Measurements from ENCODE around the gene LMTK2. TPM values are rescaled to one million over a fixed set of nuclear protein-coding genes. Genes with fewer than 3 reads are reported as not detected.
A peak's percentile ranks its signal among the peaks of the same experiment; 100 is the strongest.

Gene LMTK2
- total and polyA plus RNA-seq, 2 donors = 6.8 to 12.4 TPM

DNA sequence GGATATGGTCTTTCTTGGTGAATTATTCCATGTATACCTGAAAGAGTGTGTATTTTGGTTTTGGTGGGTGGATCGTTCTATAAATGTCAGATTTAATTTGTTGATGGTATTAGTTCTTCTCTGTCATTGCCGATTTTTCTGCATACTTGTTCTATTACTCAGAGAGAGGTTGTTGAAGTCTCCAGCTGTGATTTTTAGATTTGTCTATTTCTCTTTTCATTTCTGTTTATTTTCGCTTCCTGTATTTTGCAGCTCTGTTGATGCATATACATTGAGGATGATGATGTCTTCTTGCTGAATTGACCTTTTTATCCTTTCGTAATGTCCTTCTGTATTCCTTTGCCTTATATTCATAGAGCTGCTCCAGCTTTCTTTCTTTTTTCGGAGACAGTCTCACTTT lies 92.5 kb downstream of the LMTK2 start:
- no peaks in the 10 kb centered on the region for H3K36me3 ChIP-seq (ENCODE audit: insufficient read depth)
- H3K4me3 ChIP-seq (ENCODE audit: low read depth, low read length) = no peak overlapping the region
- no peaks in the 10 kb centered on the region for H3K4me1 ChIP-seq (ENCODE audit: insufficient read depth)
- 92% methylated on average over 5 of the region's 5 CpGs for WGBS
- DNase-seq (ENCODE audit: extremely low spot score) = no peak
- no peak overlapping the region for H3K27ac ChIP-seq (ENCODE audit: low read depth)

- Histone ChIP-seq H3K4me3 (ENCODE audit: low read depth, low read length) (no peak overlapping the region), H3K27ac (ENCODE audit: low read depth) (no peak overlapping the region), H3K36me3 (ENCODE audit: insufficient read depth) (peaks cover 3% of the 10 kb centered on the region), H3K4me1 (ENCODE audit: insufficient read depth) (no peaks in the 10 kb centered on the region)
- WGBS = 91% methylated on average over 6 of the region's 6 CpGs
- DNase-seq (ENCODE audit: extremely low spot score) = no peak
These were observed 93.7 kb downstream of the LMTK2 start for GRCh38 chr7:98200364-98200763.

DNA sequence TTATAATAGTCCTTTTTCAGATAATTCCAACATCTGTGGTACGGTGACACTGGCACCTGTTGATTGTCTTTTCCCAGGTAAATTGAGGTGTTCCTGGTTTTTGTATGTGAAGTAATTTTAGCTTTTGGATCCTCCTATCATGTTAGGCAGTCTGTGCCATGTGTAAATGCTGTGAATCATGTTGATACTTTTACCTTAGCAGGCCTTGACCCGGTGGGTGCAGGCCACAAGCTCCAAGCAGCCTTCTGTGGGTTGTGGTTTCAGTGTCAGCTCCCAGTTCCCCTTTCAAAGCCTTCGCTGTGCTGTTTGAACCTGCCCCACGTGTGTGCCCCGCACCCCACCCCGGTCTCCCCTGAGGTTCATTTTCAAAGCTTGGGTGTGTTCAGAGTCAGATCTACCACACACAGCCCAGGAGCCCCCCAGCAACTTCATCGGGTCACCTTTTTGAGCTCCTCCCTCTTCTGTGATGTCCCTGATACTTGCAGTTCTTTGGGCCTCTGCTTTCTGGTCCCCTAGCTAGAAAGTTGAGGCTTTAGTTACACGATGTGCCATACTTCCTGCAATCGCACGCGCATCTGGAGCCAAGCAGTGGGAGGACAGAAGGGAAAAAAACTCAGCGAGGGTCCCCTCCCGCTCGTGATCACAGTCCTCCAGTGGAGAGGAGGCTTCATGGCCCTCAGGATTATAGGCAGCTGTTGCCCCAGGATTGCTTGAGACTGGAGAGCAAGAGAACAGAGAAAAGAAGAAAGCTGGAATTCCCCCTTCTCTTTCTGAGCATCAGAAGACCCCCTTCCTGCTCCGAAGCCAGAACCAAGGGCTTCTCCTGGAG lies 95.9 kb downstream of the LMTK2 start:
- H3K4me3 ChIP-seq (ENCODE audit: low read depth, low read length) = no peak overlapping the region
- H3K27ac ChIP-seq (ENCODE audit: low read depth) = no peak overlapping the region
- no peak for DNase-seq (ENCODE audit: extremely low spot score)
- WGBS = 82% methylated on average over 15 of the region's 15 CpGs
- H3K4me1 ChIP-seq (ENCODE audit: insufficient read depth) = no peaks in the 10 kb centered on the region
- peaks cover 7% of the 10 kb centered on the region for H3K36me3 ChIP-seq (ENCODE audit: insufficient read depth)

DNA sequence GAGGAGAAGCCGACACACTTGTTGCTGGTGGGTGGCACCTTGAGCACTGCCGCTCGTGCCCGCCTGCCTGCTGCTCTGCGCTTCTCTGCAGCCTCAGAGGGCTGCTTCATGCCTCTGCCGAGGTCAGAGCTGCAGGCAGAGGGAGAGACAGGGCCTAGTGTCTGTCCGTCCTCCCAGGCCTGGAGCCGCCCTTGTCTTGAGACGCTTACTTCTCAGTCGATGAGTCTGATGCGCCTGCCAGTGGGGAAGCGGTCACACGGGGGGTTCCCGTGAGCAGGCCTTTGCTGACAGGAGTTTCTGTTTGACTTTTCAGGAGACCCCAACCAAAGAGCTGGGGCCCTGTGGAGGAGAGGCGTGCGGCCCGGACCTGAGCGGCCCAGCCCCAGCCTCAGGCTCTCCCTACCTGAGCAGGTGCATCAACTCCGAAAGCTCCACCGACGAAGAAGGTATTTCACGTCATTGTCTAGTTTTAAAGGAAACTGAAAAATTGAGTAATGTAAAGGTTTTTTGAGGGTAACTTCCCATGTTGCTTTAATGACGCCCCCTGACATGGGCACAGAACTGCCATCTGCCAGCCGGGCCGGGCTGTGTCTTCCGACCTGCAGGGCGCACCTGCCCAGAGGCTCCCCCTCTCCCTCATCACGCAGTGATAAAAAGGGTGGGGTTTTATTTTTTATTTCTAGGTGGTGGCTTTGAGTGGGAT lies 96.8 kb downstream of the LMTK2 start:
- 95% methylated on average over 28 of the region's 28 CpGs for WGBS
- no peak for DNase-seq (ENCODE audit: extremely low spot score)
- Histone ChIP-seq H3K27ac (ENCODE audit: low read depth) (no peak overlapping the region), H3K4me3 (ENCODE audit: low read depth, low read length) (no peak overlapping the region), H3K4me1 (ENCODE audit: insufficient read depth) (no peaks in the 10 kb centered on the region), H3K36me3 (ENCODE audit: insufficient read depth) (peaks cover 8% of the 10 kb centered on the region)

GRCh38 chr7:98203964-98204605 lies 97.4 kb downstream of the LMTK2 start:
- Histone ChIP-seq H3K36me3 (ENCODE audit: insufficient read depth) (peaks cover 8% of the 10 kb centered on the region), H3K4me1 (ENCODE audit: insufficient read depth) (no peaks in the 10 kb centered on the region), H3K27ac (ENCODE audit: low read depth) (no peak overlapping the region), H3K4me3 (ENCODE audit: low read depth, low read length) (no peak overlapping the region)
- WGBS = 97% methylated on average over 18 of the region's 18 CpGs
- no peak for DNase-seq (ENCODE audit: extremely low spot score)

DNA sequence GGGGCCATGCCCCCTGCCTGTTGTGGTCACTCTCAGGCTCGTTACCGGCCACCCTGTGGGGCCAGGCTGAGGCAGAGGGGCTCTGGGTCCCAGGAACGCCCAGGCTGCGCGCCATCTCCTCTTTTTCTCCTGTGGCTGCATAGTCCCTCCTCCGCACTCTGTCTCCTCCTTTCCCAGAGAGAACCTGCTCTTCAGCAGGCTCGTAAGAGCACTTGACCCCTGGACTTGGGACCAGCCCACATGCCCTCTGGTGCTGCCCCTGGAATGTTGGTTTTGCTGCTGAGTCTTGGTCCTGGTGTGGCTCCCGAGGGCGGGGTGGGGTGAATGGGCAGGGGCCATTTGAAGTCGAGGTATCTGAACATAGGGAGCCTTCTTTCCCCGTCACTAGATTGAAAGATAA lies 98.0 kb downstream of the LMTK2 start:
- no peak overlapping the region for H3K4me3 ChIP-seq (ENCODE audit: low read depth, low read length)
- no peaks in the 10 kb centered on the region for H3K4me1 ChIP-seq (ENCODE audit: insufficient read depth)
- DNase-seq (ENCODE audit: extremely low spot score) = no peak
- 95% methylated on average over 11 of the region's 11 CpGs for WGBS
- peaks cover 8% of the 10 kb centered on the region for H3K36me3 ChIP-seq (ENCODE audit: insufficient read depth)
- H3K27ac ChIP-seq (ENCODE audit: low read depth) = no peak overlapping the region

- Histone ChIP-seq H3K27ac (ENCODE audit: low read depth) (no peak overlapping the region), H3K36me3 (ENCODE audit: insufficient read depth) (peaks cover 8% of the 10 kb centered on the region), H3K4me3 (ENCODE audit: low read depth, low read length) (no peak overlapping the region), H3K4me1 (ENCODE audit: insufficient read depth) (no peaks in the 10 kb centered on the region)
- DNase-seq (ENCODE audit: extremely low spot score) = no peak
- WGBS = 96% methylated on average over 47 of the region's 47 CpGs
These were observed 98.6 kb downstream of the LMTK2 start for GRCh38 chr7:98205162-98205845.

DNA sequence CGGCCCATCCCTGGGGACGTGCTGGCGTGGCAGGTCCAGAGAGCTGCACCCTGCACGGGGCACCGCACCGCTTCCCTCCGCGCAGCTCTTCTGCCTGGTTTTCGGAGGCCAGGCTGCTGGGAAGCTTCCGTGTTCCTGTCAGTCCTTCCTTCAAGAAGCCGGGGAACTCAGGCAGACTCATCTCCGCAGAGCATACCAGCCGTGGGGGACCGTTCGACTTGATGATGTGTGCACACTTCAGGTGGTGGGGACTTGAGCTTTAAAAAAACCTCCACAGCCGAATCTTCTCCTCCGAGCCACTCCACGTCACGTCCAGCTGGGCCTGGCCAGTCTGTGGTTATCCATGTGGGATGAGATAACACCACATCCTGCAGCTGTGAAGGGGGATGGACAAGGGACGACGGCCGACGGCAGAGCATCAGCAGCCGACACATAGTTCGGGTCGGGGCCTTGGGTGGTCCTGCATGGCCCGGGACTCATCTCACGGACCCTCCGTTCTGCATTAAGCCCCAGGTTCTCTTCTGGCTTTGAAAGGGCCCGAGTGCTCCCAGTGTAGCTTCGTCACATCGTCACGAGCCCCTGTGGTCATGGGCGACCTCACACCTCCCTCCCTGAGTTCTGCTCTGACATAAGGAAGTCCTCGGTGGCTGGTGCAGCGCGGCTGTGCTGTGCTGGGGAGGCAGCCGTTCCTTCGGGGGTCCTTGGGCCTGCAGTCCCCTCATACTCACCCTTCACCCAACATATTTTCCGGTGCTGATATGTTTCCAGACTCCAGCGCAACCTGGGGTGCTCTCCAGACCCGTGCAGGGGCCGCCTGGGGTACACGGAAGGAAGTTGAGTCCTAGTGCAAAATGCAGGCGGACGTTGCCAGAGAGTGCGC lies 100.0 kb downstream of the LMTK2 start:
- no peak overlapping the region for H3K4me3 ChIP-seq (ENCODE audit: low read depth, low read length)
- no peak for DNase-seq (ENCODE audit: extremely low spot score)
- no peak overlapping the region for H3K27ac ChIP-seq (ENCODE audit: low read depth)
- H3K4me1 ChIP-seq (ENCODE audit: insufficient read depth) = no peaks in the 10 kb centered on the region
- peaks cover 8% of the 10 kb centered on the region for H3K36me3 ChIP-seq (ENCODE audit: insufficient read depth)
- 92% methylated on average over 47 of the region's 47 CpGs for WGBS

DNA sequence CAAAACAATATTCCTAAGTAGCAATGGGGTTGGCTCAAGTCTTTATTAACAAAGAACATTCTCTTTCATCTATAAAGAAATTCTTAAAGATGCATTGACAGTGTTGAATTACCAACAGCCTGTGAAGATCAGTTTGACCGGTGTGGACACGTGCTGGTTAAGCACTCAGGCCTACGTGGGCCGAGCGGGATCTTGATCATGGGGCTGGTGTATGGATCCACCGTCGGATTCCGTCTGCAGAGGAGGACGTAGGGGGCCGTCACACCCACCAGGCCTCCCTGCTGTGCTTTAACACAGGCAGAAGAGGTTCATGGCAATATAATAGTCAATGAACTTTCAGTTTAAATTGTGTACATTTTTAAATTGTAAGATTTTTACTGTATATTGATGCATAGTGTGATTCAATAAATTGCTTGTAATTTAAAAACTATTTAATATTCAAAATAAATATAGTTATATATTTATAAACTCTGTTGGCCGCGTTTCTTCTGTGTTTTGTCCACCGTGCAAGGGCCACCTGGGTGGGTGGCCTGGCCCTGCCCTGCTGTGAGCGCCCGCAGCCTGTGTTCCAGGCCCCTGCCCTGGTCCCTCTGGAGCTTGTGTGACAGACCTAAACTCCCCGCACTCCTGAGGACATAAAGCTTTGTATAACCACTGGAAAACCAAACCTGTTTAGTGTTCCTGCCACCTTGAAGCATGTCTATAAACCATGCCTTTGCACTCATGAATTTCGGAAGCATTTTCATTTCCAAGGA lies 102.7 kb downstream of the LMTK2 start:
- Histone ChIP-seq H3K4me3 (ENCODE audit: low read depth, low read length) (no peak overlapping the region), H3K4me1 (ENCODE audit: insufficient read depth) (no peaks in the 10 kb centered on the region), H3K36me3 (ENCODE audit: insufficient read depth) (peaks cover 8% of the 10 kb centered on the region), H3K27ac (ENCODE audit: low read depth) (no peak overlapping the region)
- 93% methylated on average over 17 of the region's 17 CpGs for WGBS
- no peak for DNase-seq (ENCODE audit: extremely low spot score)

GRCh38 chr7:98210513-98211220 lies 104.0 kb downstream of the LMTK2 start:
- Histone ChIP-seq H3K4me3 (ENCODE audit: low read depth, low read length) (peak overlapping the region; percentile 36), H3K27ac (ENCODE audit: low read depth) (no peak overlapping the region), H3K4me1 (ENCODE audit: insufficient read depth) (no peaks in the 10 kb centered on the region), H3K36me3 (ENCODE audit: insufficient read depth) (peaks cover 3% of the 10 kb centered on the region)
- 5% methylated on average over 48 of the region's 49 CpGs for WGBS
- no peak for DNase-seq (ENCODE audit: extremely low spot score)

DNA sequence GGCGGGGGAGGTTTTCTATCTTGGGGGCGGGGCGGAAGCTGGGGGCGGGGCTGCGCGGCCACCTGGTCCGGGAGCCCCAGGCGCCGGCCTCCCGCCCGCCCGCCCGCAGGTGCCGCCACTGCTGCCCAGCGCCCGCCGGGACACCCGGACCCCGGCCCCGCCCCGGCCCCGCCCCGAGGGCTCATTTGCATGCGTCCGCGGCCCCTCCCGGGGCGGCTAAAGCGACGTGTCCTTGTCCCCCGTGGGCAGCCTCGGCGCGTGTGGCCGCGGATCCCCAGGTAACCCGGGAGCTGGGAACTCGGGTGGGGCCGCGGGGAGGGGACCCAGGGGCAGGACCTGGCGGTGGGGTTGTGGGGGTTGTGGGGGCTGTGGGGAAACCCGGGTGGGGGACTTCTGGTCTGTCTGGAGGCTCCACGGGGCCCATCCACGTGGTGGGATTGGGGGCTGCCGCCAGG lies 104.6 kb downstream of the LMTK2 start, which contains the start of gene BHLHA15:
BHLHA15 (plus strand) TSS at position 219 of the 455 bp plus-strand sequence. CDS start 871 bp downstream, outside the sequence.
- Histone ChIP-seq H3K36me3 (ENCODE audit: insufficient read depth) (peaks cover 2% of the 10 kb centered on the region), H3K4me3 (ENCODE audit: low read depth, low read length) (peak within 1 kb of the TSS; percentile 36), H3K4me1 (ENCODE audit: insufficient read depth) (no peaks in the 10 kb centered on the region), H3K27ac (ENCODE audit: low read depth) (no peak within 1 kb of the TSS)
- 3% methylated on average over 36 of the region's 45 CpGs for WGBS
- DNase-seq (ENCODE audit: extremely low spot score) = no peak

Measured in urinary bladder (tissue), 4 donors.